T-helper 17 cell (primary cell): ENCODE measurements around the gene LSM3. TPM values are rescaled to one million over a fixed set of nuclear protein-coding genes. Genes with fewer than 3 reads are reported as not detected.

ENCODE experiments used
- ATAC-seq: fragments of 150-1000 bp; cut with Tn5 transposase; 2 replicates; pipeline ENCODE4 v1.10.0; 2021; ENCODE audit warnings: mild to moderate bottlenecking, moderate library complexity
- DNase-seq, 3 donors: peaks; one replicate each; pipeline versions ENCODE4 v3.0.0 to v3.0.0-alpha.2; 2020 to 2021
- H3K9me3 ChIP-seq: one replicate; pipeline ENCODE4 v1.7.0; 2013; ENCODE audit warnings: low read length, mild to moderate bottlenecking; ENCODE audit not compliant: control insufficient read depth, poor library complexity, severe bottlenecking
- H3K27ac Mint-ChIP-seq: one replicate; pipeline ENCODE4 v1.8.0; 2022; ENCODE audit warnings: mild to moderate bottlenecking, moderate library complexity, mixed read lengths
- H3K27me3 Mint-ChIP-seq: one replicate; pipeline ENCODE4 v1.8.0; 2022; ENCODE audit warnings: mixed read lengths
- H3K36me3 Mint-ChIP-seq: one replicate; pipeline ENCODE4 v1.8.0; 2022; ENCODE audit warnings: low read depth, mixed read lengths
- H3K4me1 Mint-ChIP-seq: one replicate; pipeline ENCODE4 v1.8.0; 2022; ENCODE audit warnings: mild to moderate bottlenecking, mixed read lengths
- H3K4me3 Mint-ChIP-seq: one replicate; pipeline ENCODE4 v1.8.0; 2022; ENCODE audit warnings: mild to moderate bottlenecking, moderate library complexity, mixed read lengths
- total RNA-seq, 4 donors: library from RNA in 2 of 4; stranded (reverse) in 2 of 4; gene quantifications; one replicate each; pipeline ENCODE4 v1.2.3 and lab custom pipeline; 2022 to 2026

The LSM3 gene
- total RNA-seq, 2 donors from 2014 or later: 5.5 to 6.3 TPM

- DNase-seq (no peak), ATAC-seq (no peak)
- Mint-ChIP-seq H3K4me3 (no peak overlapping the region), H3K27me3 (no peaks in the 10 kb centered on the region), H3K36me3 (peaks cover 8% of the 10 kb centered on the region), H3K4me1 (peaks cover 38% of the 10 kb centered on the region), H3K27ac (peak overlapping the region; percentile 100)
- no peaks in the 10 kb centered on the region for H3K9me3 ChIP-seq
These were observed 32.1 kb upstream of the LSM3 start for GRCh38 chr3:14146381-14147065.

- ATAC-seq: no peak
- peaks cover 32% of the 10 kb centered on the region for H3K4me1 Mint-ChIP-seq
- H3K9me3 ChIP-seq: no peaks in the 10 kb centered on the region
- no peaks in the 10 kb centered on the region for H3K27me3 Mint-ChIP-seq
- no peak overlapping the region for H3K4me3 Mint-ChIP-seq
- no peak for DNase-seq
- peak overlapping the region; percentile 100 for H3K27ac Mint-ChIP-seq
- H3K36me3 Mint-ChIP-seq: peaks cover 6% of the 10 kb centered on the region
These were observed 31.6 kb upstream of the LSM3 start for GRCh38 chr3:14147066-14147435.

- ATAC-seq (no peak), DNase-seq (no peak)
- peaks cover 28% of the 10 kb centered on the region for H3K4me1 Mint-ChIP-seq
- peak overlapping the region; percentile 100 for H3K27ac Mint-ChIP-seq
- H3K4me3 Mint-ChIP-seq: no peak overlapping the region
- H3K9me3 ChIP-seq: no peaks in the 10 kb centered on the region
- no peaks in the 10 kb centered on the region for H3K27me3 Mint-ChIP-seq
- H3K36me3 Mint-ChIP-seq: peaks cover 4% of the 10 kb centered on the region
These were observed 31.0 kb upstream of the LSM3 start for GRCh38 chr3:14147617-14148016.

- H3K4me1 Mint-ChIP-seq: peaks cover 24% of the 10 kb centered on the region
- H3K36me3 Mint-ChIP-seq: peaks cover 4% of the 10 kb centered on the region
- H3K9me3 ChIP-seq: no peaks in the 10 kb centered on the region
- no peak for DNase-seq
- H3K27ac Mint-ChIP-seq: peak overlapping the region; percentile 100
- H3K27me3 Mint-ChIP-seq: no peaks in the 10 kb centered on the region
- no peak overlapping the region for H3K4me3 Mint-ChIP-seq
- no peak for ATAC-seq
These were observed 30.3 kb upstream of the LSM3 start for GRCh38 chr3:14148041-14148985.

- Mint-ChIP-seq H3K4me1 (peaks cover 24% of the 10 kb centered on the region), H3K27ac (peak overlapping the region; percentile 100), H3K4me3 (no peak overlapping the region), H3K36me3 (peaks cover 9% of the 10 kb centered on the region), H3K27me3 (no peaks in the 10 kb centered on the region)
- DNase-seq: no peak
- no peaks in the 10 kb centered on the region for H3K9me3 ChIP-seq
- no peak for ATAC-seq
These were observed 28.5 kb upstream of the LSM3 start for GRCh38 chr3:14150078-14150477.

- H3K9me3 ChIP-seq: no peaks in the 10 kb centered on the region
- Mint-ChIP-seq H3K4me1 (peaks cover 21% of the 10 kb centered on the region), H3K36me3 (peaks cover 12% of the 10 kb centered on the region), H3K4me3 (peak overlapping the region; percentile 53), H3K27me3 (no peaks in the 10 kb centered on the region), H3K27ac (peak overlapping the region; percentile 100)
- no peak for ATAC-seq
- no peak for DNase-seq
These were observed 28.0 kb upstream of the LSM3 start for GRCh38 chr3:14150491-14151230.

- no peak for ATAC-seq
- no peak overlapping the region for H3K4me3 Mint-ChIP-seq
- peak overlapping the region; percentile 100 for H3K27ac Mint-ChIP-seq
- H3K36me3 Mint-ChIP-seq: peaks cover 12% of the 10 kb centered on the region
- H3K27me3 Mint-ChIP-seq: no peaks in the 10 kb centered on the region
- DNase-seq: no peak
- peaks cover 15% of the 10 kb centered on the region for H3K4me1 Mint-ChIP-seq
- no peaks in the 10 kb centered on the region for H3K9me3 ChIP-seq
These were observed 27.0 kb upstream of the LSM3 start for GRCh38 chr3:14151471-14152083.

- no peak for DNase-seq
These were observed 26.2 kb upstream of the LSM3 start for GRCh38 chr3:14152233-14152962.

GRCh38 chr3:14152963-14153355 lies 25.7 kb upstream of the LSM3 start:
- no peak for ATAC-seq
- Mint-ChIP-seq H3K4me3 (no peak overlapping the region), H3K4me1 (peaks cover 13% of the 10 kb centered on the region), H3K36me3 (peaks cover 13% of the 10 kb centered on the region), H3K27ac (peak overlapping the region; percentile 59), H3K27me3 (no peaks in the 10 kb centered on the region)
- no peaks in the 10 kb centered on the region for H3K9me3 ChIP-seq
- no peak for DNase-seq

More at GRCh38 chr3:14152233-14152962, 26.2 kb upstream of the LSM3 start:
- no peak for ATAC-seq
- Mint-ChIP-seq H3K4me3 (no peak overlapping the region), H3K27me3 (no peaks in the 10 kb centered on the region), H3K4me1 (peaks cover 13% of the 10 kb centered on the region), H3K27ac (peak overlapping the region; percentile 59), H3K36me3 (peaks cover 12% of the 10 kb centered on the region)
- no peaks in the 10 kb centered on the region for H3K9me3 ChIP-seq

- no peak for ATAC-seq
- Mint-ChIP-seq H3K4me3 (no peak overlapping the region), H3K27ac (peak overlapping the region; percentile 51), H3K36me3 (peaks cover 18% of the 10 kb centered on the region), H3K27me3 (no peaks in the 10 kb centered on the region), H3K4me1 (peaks cover 16% of the 10 kb centered on the region)
- no peak for DNase-seq
- no peaks in the 10 kb centered on the region for H3K9me3 ChIP-seq
These were observed 25.0 kb upstream of the LSM3 start for GRCh38 chr3:14153663-14154062.

- peak overlapping the region; percentile 51 for H3K27ac Mint-ChIP-seq
- no peaks in the 10 kb centered on the region for H3K9me3 ChIP-seq
- no peak for DNase-seq
- H3K27me3 Mint-ChIP-seq: no peaks in the 10 kb centered on the region
- H3K4me1 Mint-ChIP-seq: peaks cover 18% of the 10 kb centered on the region
- no peak overlapping the region for H3K4me3 Mint-ChIP-seq
- no peak for ATAC-seq
- peaks cover 19% of the 10 kb centered on the region for H3K36me3 Mint-ChIP-seq
These were observed 24.3 kb upstream of the LSM3 start for GRCh38 chr3:14154276-14154675.

- ATAC-seq (no peak), DNase-seq (no peak)
- peaks cover 18% of the 10 kb centered on the region for H3K4me1 Mint-ChIP-seq
- H3K4me3 Mint-ChIP-seq: no peak overlapping the region
- peaks cover 19% of the 10 kb centered on the region for H3K36me3 Mint-ChIP-seq
- no peaks in the 10 kb centered on the region for H3K9me3 ChIP-seq
- H3K27me3 Mint-ChIP-seq: no peaks in the 10 kb centered on the region
- H3K27ac Mint-ChIP-seq: peak overlapping the region; percentile 51
These were observed 23.6 kb upstream of the LSM3 start for GRCh38 chr3:14154895-14155440.
